Fibroblast of gingiva (primary cell): Measurements from ENCODE around the gene TRIM46.
"Not testable (repeated sequence)": the region's sequence is repeated elsewhere in the genome, so short reads cannot be mapped to it uniquely, and the experiment has no call there.

ENCODE experiments used
- DNase-seq: peaks from one replicate; pipeline ENCODE4 v3.0.0-alpha.2; 2011; ENCODE audit warnings: low read depth

TRIM46 gene

GRCh38 chr1:155139895-155140629 is 33.6 kb upstream of the TRIM46 start, which contains the start of gene DPM3:
Gene DPM3 (minus strand): TSS chr1:155140531. CDS start chr1:155140240, 291 bp downstream.
- DNase-seq, result peak; percentile 74

- DNase-seq, result no peak
Measured at GRCh38 chr1:155140630-155140953, 33.1 kb upstream of the TRIM46 start.

GRCh38 chr1:155141749-155142148 is 31.9 kb upstream of the TRIM46 start:
- DNase-seq, result no peak

GRCh38 chr1:155145491-155145890 is 28.2 kb upstream of the TRIM46 start:
- no peak for DNase-seq

- not testable (repeated sequence) for DNase-seq
Measured at GRCh38 chr1:155155996-155156643, 17.5 kb upstream of the TRIM46 start.

- no peak for DNase-seq
Measured at GRCh38 chr1:155158991-155159390, 14.7 kb upstream of the TRIM46 start.

- DNase-seq, result no peak
Measured at GRCh38 chr1:155160128-155160527, 13.5 kb upstream of the TRIM46 start.

GRCh38 chr1:155162631-155163030 is 11.0 kb upstream of the TRIM46 start:
- DNase-seq, result not testable (repeated sequence)

GRCh38 chr1:155163785-155164184 is 9.9 kb upstream of the TRIM46 start:
- not testable (repeated sequence) for DNase-seq

- DNase-seq, result not testable (repeated sequence)
Measured at GRCh38 chr1:155164625-155165024, 9.0 kb upstream of the TRIM46 start.

GRCh38 chr1:155166051-155166470 is 7.6 kb upstream of the TRIM46 start:
- DNase-seq, result no peak

- DNase-seq, result no peak
Measured at GRCh38 chr1:155166471-155167165, 7.0 kb upstream of the TRIM46 start.

- DNase-seq, result peak; percentile 63
Measured at GRCh38 chr1:155167166-155168104, 6.2 kb upstream of the TRIM46 start.

GRCh38 chr1:155168105-155168445 is 5.6 kb upstream of the TRIM46 start:
- not testable (repeated sequence) for DNase-seq

GRCh38 chr1:155168456-155169210 is 5.0 kb upstream of the TRIM46 start:
- DNase-seq, result no peak

- DNase-seq, result no peak
Measured at GRCh38 chr1:155169541-155169940, 4.1 kb upstream of the TRIM46 start.

- DNase-seq, result no peak
Measured at GRCh38 chr1:155170101-155170785, 3.4 kb upstream of the TRIM46 start.

- no peak for DNase-seq
Measured at GRCh38 chr1:155170806-155171205, 2.8 kb upstream of the TRIM46 start.

- no peak for DNase-seq
Measured at GRCh38 chr1:155171836-155172731, 1.6 kb upstream of the TRIM46 start.
